Jurkat, Clone E6-1 (cell line): ENCODE data around the gene IDH2.
A peak's percentile ranks its signal among the peaks of the same experiment; 100 is the strongest.

ENCODE experiments used
- DNase-seq: peaks from one replicate; pipeline ENCODE4 v3.0.0-alpha.2; 2011; ENCODE audit warnings: low read depth, low spot score
- H3K4me3 ChIP-seq: 2 replicates; pipeline ENCODE4 v1.5.1; 2011; ENCODE audit warnings: mild to moderate bottlenecking, low read length, control low read depth, moderate library complexity

IDH2 gene

DNA sequence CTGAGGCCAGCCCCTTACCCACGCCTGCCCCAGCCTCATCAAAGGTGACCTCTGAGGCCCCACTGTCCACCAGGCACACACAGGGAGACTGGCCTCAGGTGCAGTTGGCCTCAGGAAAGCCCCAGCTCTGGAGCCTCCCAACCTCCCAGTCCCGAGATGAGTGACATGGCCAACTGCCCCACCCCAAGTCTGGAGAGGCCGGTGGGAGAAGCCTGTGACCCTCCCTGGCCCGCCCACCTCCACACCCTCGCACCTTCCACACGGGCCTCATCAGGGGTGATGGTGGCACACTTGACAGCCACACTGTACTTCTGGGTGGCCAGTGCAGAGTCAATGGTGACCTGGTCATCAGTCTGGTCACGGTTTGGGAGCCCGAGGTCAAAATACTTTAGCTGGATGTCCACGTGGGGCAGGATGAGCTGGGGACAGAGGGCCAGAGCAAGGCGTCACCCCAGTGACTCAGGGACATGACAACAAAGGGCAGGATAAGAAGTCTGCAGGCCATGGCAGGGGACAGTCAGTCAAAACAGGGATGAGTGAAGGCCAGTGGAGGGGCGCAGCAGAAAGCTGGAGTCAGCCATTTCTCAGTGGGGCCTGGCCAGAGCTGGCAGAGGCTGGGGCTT, 11.9 kb downstream of the IDH2 start:
- no peak overlapping the region for H3K4me3 ChIP-seq
- DNase-seq, result no peak

DNA sequence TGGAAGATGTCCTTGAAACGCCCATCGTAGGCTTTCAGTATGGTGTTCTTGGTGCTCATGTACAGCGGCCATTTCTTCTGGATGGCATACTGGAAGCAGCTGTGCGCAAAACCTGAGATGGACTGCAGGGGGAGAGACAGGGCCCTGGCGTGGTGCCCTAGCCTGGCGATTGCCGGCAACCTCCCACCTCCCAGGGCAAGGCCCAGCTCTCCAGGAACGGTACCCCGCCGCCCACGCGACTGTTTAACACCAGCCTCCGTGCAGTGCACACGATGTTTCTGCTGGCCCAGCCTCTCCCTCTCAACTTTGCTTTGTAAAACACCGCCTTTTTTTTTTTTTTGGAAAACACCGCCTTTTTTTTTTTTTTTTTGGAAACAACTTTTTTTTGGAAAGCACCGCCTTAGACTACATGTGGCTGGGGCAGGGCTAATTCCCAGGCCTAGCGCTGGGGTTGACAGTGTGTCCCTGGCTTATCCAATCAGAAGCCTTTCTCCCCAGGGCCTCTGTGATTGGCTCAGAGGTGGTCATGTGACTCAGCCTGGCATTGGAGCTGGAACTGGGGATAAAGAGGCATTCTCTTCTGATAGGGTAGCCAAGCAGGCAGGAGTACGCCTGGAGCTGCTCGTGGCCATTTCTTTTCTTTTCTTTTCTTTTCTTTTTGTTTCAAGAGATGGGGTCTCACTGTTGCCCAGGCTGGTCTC, 14.7 kb downstream of the IDH2 start:
- H3K4me3 ChIP-seq, result no peak overlapping the region
- peak; percentile 35 for DNase-seq

DNA sequence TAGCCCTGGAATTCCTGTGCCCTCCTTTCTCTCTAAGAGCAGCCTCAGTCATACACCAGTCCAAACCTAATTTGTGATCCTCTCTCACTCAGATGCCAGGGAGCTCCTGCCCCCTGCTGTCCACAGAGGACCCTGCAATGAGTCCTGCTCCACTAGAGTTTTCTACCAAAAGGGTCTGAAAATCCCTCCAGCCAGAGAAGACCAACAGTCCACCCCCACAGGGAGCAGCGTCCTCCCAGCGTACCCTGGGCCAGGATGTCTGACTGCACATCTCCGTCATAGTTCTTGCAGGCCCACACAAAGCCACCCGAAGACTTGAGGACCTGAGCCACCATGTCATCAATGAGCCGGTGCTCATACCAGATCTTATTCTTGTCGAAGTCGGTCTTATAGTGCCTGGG, 15.4 kb downstream of the IDH2 start:
- peak; percentile 49 for DNase-seq
- no peak overlapping the region for H3K4me3 ChIP-seq

DNA sequence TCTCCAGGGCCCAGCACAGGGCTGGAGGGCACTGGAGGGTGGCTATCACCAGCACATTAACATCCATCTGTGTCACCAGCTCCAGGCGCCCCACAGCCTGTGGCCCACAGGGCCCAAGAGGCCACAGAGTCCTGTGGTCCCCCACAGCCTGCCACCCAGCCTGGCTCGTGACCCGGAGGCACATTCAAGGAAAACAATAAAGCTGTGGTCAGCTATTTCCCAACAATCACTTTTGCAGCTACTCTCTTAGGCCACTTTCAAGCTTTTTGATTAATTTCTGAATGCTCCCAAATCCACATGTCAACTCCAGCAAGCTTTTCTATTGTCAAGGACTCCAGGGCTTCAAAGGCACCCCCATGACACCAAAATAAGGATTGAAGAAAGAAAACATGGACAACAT, 16.7 kb downstream of the IDH2 start:
- no peak overlapping the region for H3K4me3 ChIP-seq
- no peak for DNase-seq

DNA sequence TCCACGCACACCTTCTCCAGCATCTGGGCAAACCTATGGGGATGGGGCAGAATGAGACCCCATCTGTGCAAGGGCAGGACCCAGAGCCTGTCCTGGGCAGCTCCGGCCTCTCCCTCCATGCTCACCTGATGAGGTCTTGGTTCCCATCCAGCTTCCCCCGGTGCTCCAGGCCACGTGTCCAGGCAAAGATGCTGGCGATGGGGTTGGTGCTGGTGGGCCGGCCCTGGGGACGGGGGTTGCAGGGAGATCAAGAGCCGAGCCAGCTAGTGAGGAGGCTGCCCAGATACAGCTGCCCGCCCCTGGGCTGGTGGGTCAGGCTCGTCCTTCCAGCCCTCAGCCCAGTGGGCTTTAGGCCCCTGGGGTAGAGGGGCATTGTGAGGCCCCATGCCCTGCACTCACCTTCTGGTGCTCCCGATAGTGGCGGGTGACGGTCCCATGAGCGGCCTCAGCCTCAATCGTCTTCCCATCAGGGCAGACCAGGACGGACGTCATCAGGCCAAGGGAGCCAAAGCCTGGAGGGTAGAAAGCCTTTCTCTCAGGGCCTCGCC, 17.3 kb downstream of the IDH2 start:
- no peak overlapping the region for H3K4me3 ChIP-seq
- no peak for DNase-seq

DNA sequence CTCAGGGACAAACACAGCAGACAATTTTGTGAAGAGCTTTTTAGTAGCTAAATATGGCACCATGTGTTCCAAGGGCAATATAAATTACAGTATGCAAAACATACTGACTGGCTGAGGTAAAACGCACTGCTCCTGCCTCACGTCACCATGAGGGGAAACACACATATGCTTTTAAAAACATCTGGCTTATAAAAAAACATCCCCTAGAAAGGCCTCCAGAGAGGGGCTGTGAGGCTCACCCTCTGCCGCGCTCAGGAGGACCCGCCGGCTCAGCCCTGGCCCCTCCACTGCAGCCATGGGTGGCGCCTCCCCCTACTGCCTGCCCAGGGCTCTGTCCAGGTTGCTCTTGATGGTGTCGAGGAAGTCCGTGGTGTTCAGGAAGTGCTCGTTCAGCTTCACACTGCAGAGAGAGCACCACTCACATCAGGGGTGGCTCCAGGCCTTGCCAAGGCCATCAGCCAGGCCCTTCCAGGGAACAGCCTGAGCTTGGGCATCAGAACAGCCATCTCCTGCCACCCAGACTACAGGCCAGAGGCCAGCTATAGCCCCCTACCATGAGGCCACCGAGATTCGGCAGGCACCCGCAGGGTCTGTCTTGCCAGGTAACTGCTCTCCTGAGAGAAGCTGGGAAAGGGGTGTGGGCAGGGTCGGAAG, 18.2 kb downstream of the IDH2 start:
- DNase-seq, result no peak

DNA sequence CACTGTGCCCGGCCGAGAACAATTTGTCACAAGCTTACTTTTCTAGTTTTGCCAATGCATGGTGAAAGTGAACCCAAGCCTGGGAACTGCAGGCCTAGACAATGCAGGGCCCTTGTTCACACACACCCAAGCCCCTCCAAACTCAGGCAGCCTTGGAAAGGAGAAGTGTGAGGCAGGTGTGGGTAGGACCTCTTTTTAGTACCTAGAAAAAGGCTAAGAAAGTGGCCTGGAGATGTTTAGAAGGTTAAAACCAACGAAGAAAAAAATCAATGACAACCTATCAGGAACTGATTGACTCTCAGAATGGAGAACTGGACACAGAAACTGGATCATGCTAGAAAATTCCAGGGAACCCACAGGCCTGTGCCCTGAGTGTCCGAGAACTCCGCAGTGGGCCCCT, 18.8 kb downstream of the IDH2 start:
- DNase-seq, result no peak
- H3K4me3 ChIP-seq, result no peak overlapping the region

More for the DNA sequence above, 18.2 kb downstream of the IDH2 start:
- H3K4me3 ChIP-seq, result no peak overlapping the region

DNA sequence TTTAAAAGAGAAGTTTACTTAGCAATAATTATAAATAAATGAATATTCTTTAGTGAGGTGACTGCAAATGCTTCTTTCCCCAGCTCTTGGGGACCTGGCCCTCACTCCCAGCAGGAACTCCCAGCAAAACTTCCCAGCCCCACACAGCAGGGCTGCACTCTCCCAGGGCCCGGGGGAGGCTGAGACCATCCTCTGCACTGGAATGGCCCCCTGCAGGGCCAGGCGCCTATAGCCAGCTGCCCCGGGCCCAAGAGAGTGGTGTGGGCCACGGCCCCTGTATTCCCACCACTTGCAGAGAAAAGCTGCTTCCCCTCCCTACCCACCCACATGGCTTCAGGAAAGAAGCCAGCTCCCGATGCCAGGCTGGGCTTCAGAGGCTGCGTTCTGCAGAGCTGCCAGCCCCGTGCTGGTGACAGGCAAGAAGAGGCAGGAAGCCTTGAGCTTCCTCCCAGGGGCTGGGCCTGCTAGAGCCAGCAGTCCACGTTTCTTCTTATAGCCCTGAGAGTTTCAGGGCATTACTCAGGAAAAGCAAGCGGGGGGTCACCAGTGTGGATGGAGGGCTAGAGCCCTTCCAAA, 20.0 kb downstream of the IDH2 start:
- no peak overlapping the region for H3K4me3 ChIP-seq
- no peak for DNase-seq

DNA sequence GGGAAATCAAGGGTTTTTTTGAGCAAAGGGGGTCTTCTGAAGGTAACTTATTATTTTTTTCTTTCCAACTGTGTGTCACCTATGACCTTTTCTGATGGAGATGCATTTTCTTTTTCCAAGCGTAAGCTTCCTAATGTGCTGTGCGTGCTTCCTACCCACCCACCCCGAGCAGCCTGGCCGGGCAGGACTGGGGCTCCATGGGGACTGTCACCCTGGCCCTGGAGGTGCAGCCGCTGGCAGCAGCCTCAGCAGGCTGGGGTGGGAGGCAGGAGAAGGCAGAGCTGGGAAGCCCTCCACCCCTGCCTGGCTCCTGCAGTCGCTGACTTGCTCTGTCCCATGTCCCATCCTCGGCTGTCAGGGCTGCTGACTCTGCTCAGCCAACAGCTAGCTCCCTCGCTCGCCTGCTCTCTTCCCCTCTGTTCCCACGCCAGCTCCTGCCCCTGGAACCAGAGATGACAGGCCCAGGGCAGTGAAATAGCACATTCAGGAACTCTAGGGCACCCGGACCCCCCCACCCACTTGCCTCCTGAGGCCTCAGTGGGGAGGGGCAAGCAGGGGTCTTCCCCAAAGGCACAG, 21.4 kb downstream of the IDH2 start:
- DNase-seq, result no peak
- no peak overlapping the region for H3K4me3 ChIP-seq

DNA sequence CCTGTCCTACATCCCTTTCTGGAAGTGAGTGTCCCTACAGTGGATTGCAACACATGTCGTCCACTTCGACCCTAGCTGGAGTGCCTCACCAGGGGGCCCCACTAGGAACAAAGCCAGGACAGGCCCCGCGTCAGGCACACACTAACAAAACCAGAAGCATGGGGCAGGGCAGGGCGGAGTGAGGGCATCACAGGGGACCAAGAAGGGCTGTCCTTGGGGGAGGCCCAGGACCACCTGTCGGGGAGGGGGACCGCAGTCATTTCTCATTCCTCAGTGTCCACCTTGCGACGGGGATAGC, 21.9 kb downstream of the IDH2 start:
- no peak for DNase-seq
- no peak overlapping the region for H3K4me3 ChIP-seq

DNA sequence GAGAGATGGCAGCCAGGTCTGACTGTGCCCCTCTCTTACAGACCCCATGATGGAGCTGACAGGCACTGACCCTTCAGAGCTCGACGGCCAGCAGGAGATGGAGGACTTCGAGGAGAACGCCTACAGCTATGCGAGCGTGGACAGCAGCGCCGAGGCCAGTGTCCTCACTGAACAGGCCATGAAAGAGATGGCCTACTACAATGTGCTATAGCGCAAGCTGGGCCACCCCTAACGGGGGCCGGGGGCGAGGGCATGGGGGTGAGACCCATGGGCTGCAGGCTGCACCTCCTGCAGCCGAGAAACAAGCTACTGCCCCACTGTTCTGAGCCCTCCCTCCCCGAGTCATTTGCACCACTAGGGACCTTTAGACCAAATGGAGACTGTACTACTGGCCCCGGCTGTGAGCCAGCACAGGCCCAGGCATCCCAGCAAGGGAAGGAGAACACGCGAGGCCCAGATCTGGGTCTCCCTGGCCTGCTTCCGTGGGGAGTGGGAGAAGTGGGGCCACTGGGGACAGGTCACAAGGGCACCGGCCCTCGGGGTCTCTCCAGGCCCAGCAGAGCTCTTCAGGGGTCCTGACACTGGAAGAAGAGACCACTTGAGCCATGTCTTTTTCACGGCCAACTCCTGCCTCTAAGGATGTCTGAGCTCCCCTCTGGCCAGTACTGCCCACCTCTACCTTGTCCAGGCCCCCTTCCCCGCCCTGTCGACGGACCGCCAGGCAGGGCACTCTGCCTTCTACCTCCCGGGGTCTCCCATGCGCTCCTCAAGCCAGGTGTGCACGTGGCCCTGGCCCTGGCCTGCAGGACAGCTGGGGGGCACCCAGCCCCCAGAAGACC, 22.4 kb downstream of the IDH2 start:
- no peak for DNase-seq
- H3K4me3 ChIP-seq, result no peak overlapping the region

DNA sequence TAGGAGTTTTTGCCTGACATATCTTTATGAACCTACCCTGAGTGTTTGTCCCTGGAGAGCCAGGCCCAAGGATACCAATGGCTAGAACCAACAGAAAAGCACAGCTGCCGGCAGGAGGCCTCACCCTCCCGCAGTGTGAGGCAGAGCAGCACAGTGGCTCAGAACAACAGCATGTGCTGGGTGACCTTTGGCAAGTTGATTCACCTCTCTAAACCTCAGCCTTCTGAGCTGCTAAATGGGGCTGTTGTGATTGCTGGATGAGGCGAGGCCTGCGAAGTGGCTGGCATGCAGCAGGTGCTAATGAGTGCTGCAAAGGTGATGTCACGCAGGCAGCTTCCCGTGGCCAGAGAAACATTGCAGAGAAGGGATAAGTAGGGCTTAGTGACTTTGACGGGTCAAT, 23.3 kb downstream of the IDH2 start:
- no peak for DNase-seq

DNA sequence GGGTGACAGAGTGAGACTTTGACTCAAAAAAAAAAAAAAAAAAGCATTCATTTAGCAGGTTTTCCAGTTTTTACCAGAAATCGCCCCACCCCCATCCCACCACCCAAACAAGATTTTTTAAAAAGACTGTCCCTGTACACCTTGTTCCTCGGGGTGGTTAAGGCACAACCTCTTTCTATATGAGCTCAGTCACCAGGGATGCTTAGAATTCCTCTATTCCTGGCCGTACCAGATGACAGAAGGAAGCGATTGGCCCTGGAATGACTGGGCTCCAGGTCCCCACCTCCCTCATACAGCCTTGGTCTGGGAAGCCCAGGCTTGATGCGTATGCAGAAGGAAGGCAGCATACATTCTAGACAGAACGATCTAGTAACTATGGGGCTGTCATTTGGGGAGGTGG, 25.6 kb downstream of the IDH2 start:
- DNase-seq, result no peak
- no peak overlapping the region for H3K4me3 ChIP-seq

More for the DNA sequence above, 23.3 kb downstream of the IDH2 start:
- H3K4me3 ChIP-seq, result no peak overlapping the region

DNA sequence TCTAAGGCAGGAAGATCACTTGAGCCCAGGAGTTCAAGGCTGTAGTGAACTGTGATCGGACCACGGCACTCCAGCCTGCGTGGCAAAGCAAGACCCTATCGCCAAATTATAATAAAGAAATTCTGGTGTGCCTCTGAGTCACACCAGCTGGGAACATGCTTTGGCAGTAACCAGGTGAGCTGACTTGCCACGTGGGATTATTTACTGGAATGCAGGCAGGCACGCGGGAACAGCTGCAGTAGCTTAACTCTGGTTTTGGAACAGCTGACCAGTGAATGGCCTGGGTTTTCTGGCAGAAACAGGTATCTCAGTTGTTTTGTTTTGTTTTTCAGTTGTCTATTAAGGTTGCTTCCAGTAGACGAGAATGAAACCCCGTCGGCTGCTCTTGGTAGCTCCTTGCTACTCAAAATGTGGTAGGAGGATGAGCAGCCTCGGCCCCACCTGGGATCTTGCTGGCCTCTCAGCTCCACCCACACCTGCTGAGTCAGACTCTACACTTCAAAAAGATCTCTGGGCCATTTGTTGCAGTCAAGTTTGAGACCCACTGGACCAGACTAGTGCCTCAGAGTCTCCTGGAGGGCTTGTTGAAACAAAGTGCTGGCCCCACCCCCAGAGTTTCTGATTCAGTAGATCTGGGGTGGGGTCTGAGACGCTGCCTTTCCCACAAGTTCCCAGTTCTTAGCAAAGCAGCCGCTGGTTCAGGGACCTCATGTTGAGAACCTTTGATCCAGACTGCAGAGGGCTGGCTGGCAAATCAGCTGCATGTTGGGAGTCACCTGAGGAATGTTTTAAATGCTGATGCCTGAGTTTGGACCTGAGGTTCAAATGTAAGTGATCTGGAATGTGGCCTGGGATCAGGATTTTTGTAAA, 26.6 kb downstream of the IDH2 start:
- no peak overlapping the region for H3K4me3 ChIP-seq
- no peak for DNase-seq

DNA sequence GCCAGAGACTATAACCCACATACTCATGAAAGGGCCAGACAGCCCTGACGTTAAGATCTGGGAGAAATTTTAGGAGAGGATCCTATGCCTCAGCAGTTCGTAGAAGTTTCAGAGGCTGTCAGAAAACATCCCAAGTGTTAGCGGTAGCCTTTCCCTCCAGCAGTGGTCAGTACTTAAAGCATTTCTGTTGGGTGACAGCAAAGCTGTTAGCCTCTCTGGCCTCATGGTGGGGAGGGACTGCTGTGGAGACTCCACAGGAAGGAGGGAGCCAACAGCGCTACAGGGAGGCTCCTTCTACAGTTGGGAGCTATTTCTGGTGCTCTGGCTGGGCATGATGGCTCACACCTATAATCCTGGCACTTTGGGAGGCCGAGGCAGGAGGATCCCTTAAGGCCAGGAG, 27.4 kb downstream of the IDH2 start:
- DNase-seq, result no peak
- H3K4me3 ChIP-seq, result no peak overlapping the region

DNA sequence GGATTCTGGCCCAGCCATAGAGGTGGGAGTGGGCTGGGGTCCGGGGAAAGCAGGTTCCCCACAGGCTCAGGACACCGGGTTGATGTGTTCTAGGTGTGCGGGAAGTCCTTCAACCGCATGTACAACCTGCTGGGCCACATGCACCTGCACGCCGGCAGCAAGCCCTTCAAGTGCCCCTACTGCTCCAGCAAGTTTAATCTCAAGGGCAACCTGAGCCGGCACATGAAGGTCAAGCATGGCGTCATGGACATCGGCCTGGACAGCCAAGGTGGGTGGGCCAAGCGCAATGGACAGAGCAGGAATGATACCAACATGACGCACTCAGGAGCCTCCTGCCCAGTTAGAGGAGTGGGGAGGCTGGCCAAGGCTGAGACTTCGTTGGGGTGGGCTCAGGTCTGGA, 28.2 kb downstream of the IDH2 start:
- no peak for DNase-seq

DNA sequence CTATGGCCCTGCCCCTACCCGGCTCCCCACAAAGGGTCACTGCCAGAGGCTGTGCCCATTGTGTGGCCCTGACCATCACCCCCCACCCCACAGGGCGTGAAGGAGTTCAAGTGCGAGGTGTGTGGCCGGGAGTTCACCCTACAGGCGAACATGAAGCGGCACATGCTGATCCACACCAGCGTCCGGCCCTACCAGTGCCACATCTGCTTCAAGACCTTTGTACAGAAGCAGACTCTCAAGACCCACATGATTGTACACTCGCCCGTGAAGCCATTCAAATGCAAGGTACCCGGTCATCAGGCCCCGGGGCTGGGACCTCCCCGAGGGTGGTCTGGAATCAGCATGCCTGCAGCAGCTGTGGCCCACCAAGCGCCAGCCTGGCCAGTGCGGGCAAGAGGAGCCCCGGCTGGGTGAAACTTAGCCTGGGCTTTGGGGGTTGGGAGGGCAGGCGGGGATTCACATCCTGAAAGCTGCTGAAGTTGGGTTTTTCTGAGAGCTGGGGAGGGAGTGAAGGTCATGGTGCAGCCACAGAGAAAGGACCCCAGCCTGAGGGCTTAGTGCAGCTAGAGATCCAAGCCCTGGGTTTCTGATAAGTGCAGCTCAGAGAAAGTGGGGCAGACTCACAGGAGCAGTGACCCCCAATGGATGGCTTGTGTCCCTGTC, 29.2 kb downstream of the IDH2 start:
- H3K4me3 ChIP-seq, result no peak overlapping the region
- no peak for DNase-seq

More for the DNA sequence above, 28.2 kb downstream of the IDH2 start:
- no peak overlapping the region for H3K4me3 ChIP-seq
